ENCODE data around the gene ABCA6.
A peak's percentile ranks its signal among the peaks of the same experiment; 100 is the strongest.

ABCA6 gene

DNA sequence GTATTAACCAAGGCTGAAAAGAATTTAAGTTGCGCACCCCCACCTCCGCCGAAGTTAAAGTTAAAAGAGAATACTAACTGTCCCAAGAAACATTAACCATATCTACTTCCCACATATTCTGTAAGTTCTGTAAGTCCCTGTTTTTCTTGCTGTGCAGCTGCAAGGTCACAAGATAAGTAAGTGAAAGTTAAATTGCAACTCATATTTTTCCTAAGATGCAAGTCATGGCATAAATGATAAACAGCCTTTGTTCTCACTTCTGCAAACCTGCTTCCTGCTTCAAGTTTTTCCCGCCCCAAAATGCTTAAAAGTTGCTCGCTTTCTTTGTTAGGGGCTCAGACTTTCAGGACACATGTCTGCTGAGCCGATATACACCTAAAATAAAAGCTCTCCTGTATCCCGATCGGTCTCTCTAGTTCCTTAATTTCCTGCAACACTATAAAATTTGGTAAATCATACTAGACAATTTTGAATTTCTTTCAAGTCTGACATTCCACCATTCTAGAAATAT lies 48.4 kb downstream of the ABCA6 start:
- H3K4me3 ChIP-seq (ENCODE audit: low read length): no peak overlapping the region
- TF ChIP-seq, protein P1, sequence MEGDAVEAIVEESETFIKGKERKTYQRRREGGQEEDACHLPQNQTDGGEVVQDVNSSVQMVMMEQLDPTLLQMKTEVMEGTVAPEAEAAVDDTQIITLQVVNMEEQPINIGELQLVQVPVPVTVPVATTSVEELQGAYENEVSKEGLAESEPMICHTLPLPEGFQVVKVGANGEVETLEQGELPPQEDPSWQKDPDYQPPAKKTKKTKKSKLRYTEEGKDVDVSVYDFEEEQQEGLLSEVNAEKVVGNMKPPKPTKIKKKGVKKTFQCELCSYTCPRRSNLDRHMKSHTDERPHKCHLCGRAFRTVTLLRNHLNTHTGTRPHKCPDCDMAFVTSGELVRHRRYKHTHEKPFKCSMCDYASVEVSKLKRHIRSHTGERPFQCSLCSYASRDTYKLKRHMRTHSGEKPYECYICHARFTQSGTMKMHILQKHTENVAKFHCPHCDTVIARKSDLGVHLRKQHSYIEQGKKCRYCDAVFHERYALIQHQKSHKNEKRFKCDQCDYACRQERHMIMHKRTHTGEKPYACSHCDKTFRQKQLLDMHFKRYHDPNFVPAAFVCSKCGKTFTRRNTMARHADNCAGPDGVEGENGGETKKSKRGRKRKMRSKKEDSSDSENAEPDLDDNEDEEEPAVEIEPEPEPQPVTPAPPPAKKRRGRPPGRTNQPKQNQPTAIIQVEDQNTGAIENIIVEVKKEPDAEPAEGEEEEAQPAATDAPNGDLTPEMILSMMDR (conservative IDR thresholded peaks at IDR 0.05; ENCODE audit: low read length): no peak
- DNase-seq (ENCODE audit: low read depth): no peak

- TF ChIP-seq, protein P1 (conservative IDR thresholded peaks at IDR 0.05; ENCODE audit: low read length): no peak
- DNase-seq (ENCODE audit: low read depth): peak; percentile 1
- no peak overlapping the region for H3K4me3 ChIP-seq (ENCODE audit: low read length)
These were observed 51.3 kb downstream of the ABCA6 start for GRCh38 chr17:69090365-69090764.

- TF ChIP-seq, protein P1 (conservative IDR thresholded peaks at IDR 0.05; ENCODE audit: low read length): no peak
- DNase-seq (ENCODE audit: low read depth): no peak
- H3K4me3 ChIP-seq (ENCODE audit: low read length): no peak overlapping the region
These were observed 53.0 kb downstream of the ABCA6 start for GRCh38 chr17:69088643-69089200.

- no peak for DNase-seq (ENCODE audit: low read depth)
- H3K4me3 ChIP-seq (ENCODE audit: low read length): no peak overlapping the region
- TF ChIP-seq, protein P1 (conservative IDR thresholded peaks at IDR 0.05; ENCODE audit: low read length): no peak
These were observed 55.1 kb downstream of the ABCA6 start for GRCh38 chr17:69086641-69087040.

DNA sequence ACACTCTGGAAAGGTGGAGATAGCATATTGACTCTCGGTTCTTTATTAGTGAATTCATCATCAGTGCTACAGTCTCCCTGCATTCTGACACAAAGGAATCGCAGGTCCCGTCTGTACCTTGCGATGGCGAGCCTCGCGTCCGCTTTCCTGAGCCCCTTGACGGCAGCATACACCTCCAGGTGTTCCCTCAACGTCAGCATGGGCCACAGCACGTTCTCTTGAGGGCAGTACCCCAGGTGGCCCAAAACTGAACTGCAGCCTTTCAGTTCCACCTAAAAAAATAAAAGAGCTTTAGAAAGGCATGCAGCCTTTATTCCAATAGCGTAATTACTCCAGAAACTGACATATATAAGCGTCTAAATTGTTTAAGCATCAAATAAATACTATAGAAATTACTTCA lies 56.8 kb downstream of the ABCA6 start:
- TF ChIP-seq, protein P1 (conservative IDR thresholded peaks at IDR 0.05; ENCODE audit: low read length): peak; percentile 33
- DNase-seq (ENCODE audit: low read depth): no peak
- no peak overlapping the region for H3K4me3 ChIP-seq (ENCODE audit: low read length)

- TF ChIP-seq, protein P1 (conservative IDR thresholded peaks at IDR 0.05; ENCODE audit: low read length): no peak
- no peak overlapping the region for H3K4me3 ChIP-seq (ENCODE audit: low read length)
- DNase-seq (ENCODE audit: low read depth): no peak
These were observed 59.0 kb downstream of the ABCA6 start for GRCh38 chr17:69082696-69083095.

DNA sequence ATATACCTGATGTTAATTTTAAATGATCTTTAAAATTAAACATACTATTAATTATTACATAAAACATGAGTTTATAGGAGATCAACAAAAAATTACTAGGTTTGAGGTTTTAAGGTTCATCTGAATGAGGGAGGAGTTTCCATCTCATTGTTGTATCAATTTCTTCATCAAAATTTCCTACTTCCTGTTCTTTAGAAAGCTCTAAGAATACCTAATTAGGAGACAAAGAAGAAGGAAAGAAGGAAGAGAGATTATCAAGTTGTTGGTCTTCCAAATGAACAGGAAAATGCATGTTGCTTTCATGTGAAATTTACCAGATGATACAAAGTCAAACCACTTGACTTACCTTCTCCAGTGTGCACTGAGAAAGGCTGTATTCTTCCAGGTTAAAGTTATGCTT lies 62.8 kb downstream of the ABCA6 start:
- DNase-seq (ENCODE audit: low read depth): no peak
- TF ChIP-seq, protein P1 (conservative IDR thresholded peaks at IDR 0.05; ENCODE audit: low read length): no peak
- H3K4me3 ChIP-seq (ENCODE audit: low read length): no peak overlapping the region
